ENCODE measurements around the gene GRK5.
A peak's percentile ranks its signal among the peaks of the same experiment; 100 is the strongest.

The GRK5 gene

GRCh38 chr10:119199231-119199992, 8.0 kb upstream of the GRK5 start:
- DNase-seq = peak; percentile 11 to 68 (median 36)

GRCh38 chr10:119201233-119201632, 6.1 kb upstream of the GRK5 start:
- no peak for DNase-seq

DNA sequence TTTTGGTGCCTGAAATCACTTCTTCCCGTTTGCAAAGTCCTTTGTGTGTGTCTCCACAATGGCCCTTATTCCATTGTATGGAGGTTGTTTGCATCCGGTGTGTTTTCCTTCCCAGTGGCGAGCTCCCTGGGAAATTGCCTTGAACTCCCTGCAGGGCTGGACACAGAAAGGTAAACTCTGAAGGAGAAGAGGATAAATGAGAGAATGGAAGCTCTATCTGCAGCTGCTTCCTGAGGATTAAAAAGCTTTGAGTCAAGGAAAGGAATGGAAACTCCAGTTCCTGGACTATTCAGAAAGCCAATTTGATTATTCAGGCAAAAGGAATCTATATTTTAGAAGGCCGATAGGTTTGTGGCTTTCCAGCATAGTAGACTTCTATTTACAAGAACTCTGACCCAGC, 4.4 kb upstream of the GRK5 start:
- no peak for DNase-seq

- peak in 4 of 6 experiments; percentile 15 to 47 (median 35) for DNase-seq
Observed at GRCh38 chr10:119205894-119206602, 1.3 kb upstream of the GRK5 start.

GRCh38 chr10:119206603-119207365, 587 bp upstream of the GRK5 start:
- peak; percentile 45 to 80 (median 75) for DNase-seq

DNA sequence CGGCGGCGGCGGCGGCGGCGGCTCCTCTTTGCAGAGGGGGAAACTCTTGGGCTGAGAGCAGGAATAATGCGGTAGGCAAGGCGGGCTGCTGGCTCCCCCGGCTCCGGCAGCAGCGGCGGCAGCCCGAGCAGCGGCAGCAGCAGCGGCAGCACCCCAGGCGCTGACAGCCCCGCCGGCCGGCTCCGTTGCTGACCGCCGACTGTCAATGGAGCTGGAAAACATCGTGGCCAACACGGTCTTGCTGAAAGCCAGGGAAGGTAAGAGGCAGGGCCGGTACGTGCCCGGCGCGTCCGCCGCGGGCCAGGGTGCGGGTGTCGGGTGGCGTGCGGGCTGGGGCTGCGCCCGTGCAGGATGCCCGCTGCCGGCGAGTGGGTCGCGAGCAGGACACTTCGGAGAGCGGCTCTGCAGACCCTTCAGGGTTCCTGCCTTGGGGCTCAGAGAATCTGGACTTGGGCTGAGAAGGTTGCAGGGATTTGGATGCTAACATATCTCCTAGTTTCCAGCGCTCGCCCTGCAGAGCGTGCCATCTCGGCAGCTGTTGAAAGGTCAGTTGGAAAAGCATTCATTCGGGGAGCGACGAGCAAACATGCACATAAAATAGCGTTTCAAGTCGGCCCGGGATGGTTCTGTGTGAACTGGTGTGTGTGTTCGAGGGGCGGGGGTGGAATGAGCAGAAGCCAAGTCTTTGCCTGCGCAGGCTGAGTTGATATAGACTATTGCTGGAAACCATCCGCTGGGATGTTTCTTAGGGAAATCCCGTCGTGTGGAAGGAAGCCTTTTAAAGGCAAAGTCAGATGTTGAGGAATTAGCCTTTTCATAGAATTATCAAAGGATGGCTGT, 562 bp downstream of the GRK5 start:
- peak; percentile 22 to 71 (median 45) for DNase-seq

GRCh38 chr10:119208553-119208940, 1.2 kb downstream of the GRK5 start:
- peak in 2 of 6 experiments; percentile 22 to 48 for DNase-seq

DNA sequence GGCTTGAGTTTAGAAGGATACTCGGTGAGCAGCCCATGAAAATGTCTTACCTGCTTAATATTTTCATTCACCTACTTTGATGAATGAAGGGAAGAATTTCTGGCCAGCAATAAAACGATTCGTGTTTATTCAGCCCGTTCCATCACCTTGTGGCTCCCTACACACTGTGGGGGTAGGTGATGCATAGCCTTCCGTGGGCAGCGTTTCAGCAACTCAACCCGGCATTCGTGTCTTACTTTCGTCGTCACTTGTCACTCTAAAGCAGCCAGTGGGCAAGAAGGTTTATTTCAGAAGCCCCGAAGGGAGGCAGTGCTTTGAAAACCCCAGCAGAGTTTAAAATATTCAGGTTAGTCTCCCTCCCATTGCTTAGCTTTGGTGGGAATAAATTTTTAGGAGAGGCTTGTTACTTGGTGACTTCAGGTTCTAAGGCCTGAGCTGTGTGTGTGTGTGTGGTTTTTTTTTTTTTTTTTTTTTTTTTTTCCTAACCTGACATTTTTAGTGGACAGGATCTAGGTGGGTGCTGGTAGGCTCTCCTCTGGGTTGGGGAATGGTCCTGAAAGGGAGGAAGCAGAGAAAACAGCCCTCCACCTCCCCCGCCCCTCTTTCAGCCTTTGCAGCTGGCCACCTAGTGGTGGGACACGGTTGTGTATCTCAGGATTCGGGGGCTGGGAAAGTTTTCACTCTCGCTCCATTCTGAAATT, 1.8 kb downstream of the GRK5 start:
- DNase-seq = peak; percentile 36 to 61 (median 42)

GRCh38 chr10:119209736-119210355, 2.5 kb downstream of the GRK5 start:
- DNase-seq = no peak

GRCh38 chr10:119210633-119211032, 3.3 kb downstream of the GRK5 start:
- no peak for DNase-seq

DNA sequence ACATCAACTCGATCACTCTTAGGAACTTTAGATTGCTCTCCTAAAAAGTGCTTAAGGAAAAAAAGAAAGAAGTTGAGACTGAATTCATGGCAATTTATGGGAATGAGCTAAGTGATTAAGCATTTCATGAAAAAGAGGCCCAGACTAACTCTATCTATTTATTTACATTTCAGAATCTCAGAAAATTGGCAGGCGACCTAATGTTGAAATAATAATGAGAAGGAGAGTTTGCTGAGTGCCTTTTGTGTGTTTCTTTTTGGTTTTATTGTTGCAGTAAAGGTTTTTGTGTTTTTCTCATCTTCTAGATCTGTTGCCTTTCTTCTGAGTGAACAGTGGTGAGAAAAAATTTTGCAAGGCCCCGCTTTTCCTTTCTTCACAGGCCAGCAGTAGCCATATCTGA, 3.8 kb downstream of the GRK5 start:
- DNase-seq = no peak

GRCh38 chr10:119211625-119212441, 4.5 kb downstream of the GRK5 start:
- peak in 3 of 6 experiments; percentile 60 to 71 (median 68) for DNase-seq

GRCh38 chr10:119215371-119215770, 8.0 kb downstream of the GRK5 start:
- DNase-seq = no peak

DNA sequence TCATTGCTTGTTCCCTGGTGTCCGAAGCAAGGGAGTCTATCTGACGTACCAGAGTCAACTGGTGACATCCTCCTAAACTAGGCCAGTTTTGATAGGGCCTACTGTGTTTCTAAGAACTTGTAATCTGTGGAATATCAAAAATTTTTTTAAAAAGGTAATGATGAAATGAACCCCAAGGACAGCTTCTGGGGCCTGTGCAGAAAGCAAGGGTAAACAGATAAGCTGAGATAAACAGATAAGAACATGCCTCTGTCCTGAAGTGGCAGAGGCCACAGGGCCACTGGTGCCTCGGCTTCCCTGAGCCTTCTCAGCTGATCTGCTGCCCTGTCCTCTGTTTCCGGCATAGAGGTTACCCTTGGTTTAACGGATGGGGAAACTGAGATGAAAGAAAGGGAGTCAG, 8.8 kb downstream of the GRK5 start:
- no peak for DNase-seq

DNA sequence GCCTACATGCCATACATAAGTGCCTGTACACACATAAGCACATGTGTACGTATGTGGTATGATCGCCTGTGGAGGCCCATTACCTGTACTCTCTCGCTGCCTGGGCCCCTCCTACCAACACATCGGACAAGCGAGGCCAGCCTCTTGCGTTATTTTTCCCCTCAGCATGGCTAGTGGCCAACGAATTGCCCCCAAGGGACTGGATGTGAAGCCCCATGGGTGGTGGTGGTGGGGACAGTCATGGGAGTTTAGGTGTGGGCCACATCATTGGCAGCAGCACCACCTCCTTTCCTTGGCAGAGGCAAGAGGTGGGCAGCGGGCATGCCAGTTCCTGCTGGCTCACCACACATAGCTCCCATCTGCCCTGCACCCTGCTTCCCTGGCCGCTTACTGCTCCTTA, 10.0 kb downstream of the GRK5 start:
- no peak for DNase-seq

DNA sequence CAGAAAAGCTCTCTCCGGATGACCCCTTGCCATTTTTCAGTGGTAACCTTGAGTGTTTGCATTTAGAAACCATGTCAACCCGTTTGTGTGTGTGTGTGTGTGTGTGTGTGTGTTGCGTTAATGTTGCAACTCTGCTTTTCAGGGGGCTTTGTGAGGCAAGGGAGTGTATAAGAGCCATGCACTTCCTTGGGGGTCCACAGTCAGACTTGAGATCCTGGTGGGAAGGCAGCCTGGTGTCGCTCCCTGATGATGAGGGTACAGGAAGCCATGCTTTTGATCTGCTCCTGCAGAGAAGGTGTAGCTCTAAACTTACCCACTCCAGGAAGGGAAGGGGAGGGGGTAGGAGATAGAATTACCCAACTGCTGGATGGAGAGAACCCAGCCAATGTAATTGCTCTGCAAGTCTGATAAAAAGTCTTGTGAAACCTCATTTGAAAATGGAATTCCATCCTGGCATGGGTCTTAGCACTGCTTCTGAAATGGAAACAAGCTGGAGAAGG, 10.7 kb downstream of the GRK5 start:
- peak in 2 of 6 experiments; percentile 15 to 31 for DNase-seq

- DNase-seq = no peak
Observed at GRCh38 chr10:119219871-119220270, 12.5 kb downstream of the GRK5 start.

- DNase-seq = no peak
Observed at GRCh38 chr10:119221201-119221600, 13.8 kb downstream of the GRK5 start.

- no peak for DNase-seq
Observed at GRCh38 chr10:119221666-119222065, 14.3 kb downstream of the GRK5 start.

- DNase-seq = no peak
Observed at GRCh38 chr10:119222537-119222936, 15.2 kb downstream of the GRK5 start.
